HepG2 (cell line): ENCODE data around the gene OAS1. TPM values are rescaled to one million over a fixed set of nuclear protein-coding genes. Genes with fewer than 3 reads are reported as not detected.

Experiments
- ATAC-seq: fragments of 200-7000 bp; cut with Tn5 transposase; 3 replicates; pipeline ENCODE4 v1.9.1; 2020; ENCODE audit warnings: mild to moderate bottlenecking, moderate library complexity
- BruUV-seq: library from RNA; stranded (reverse); fragments of 400-500 nt; replicated peaks from 2 replicates; lab custom pipeline; 2021; lab: Mats Ljungman, UMichigan
- CTCF ChIA-PET: fragments of 300-600 bp; formaldehyde crosslinking; extraction: SDS; loops from one replicate; lab custom pipeline; 2021; ENCODE audit warnings: low total read pairs, inconsistent platforms, low intra/inter-chr PET ratio; lab: Yijun Ruan, JAX
- POLR2A ChIA-PET: fragments of 350-600 bp; sonication (Branson Sonifier 250); formaldehyde crosslinking; loops from one replicate; lab custom pipeline; 2020; ENCODE audit warnings: antibody characterized with exemption, inconsistent platforms; lab: Yijun Ruan, JAX
- DNase-seq: peaks from one replicate; pipeline ENCODE4 v3.0.0-alpha.2; 2015; ENCODE audit warnings: low spot score
- FAIRE-seq: peaks from 3 replicates; lab custom pipeline; 2011; peaks lifted over from hg19 to GRCh38; lab: Jason Lieb, UNC
- H2AFZ ChIP-seq: one replicate; pipeline ENCODE4 v1.6.1; 2011; ENCODE audit warnings: low read length, inconsistent platforms
- H3K27ac ChIP-seq: fragments of 300-600 bp; 3 replicates; pipeline ENCODE4 v1.8.0; 2011; ENCODE audit warnings: mixed run types, mild to moderate bottlenecking, mixed read lengths, low read length, inconsistent platforms; ENCODE audit not compliant: insufficient read depth; ENCODE audit errors: extremely low read length
- H3K27me3 ChIP-seq, 2 experiments: fragments of 200-600 bp in 1 of 2; 2 replicates in 1 of 2; 3 replicates in 1 of 2; pipeline versions ENCODE4 v1.6.0 to v1.8.0; 2011; ENCODE audit warnings: low read length in 2 of 2, mild to moderate bottlenecking in 2 of 2, moderate library complexity in 2 of 2, inconsistent platforms in 1 of 2; ENCODE audit not compliant: insufficient read depth in 2 of 2, control insufficient read depth in 1 of 2
- H3K36me3 ChIP-seq, 2 experiments: fragments of 200-600 bp in 1 of 2; replicated peaks in 1 of 2; 2 replicates in 1 of 2; 3 replicates in 1 of 2; pipeline versions ENCODE4 v1.5.1 to v1.8.0; 2011; ENCODE audit warnings: low read length in 2 of 2, inconsistent platforms in 1 of 2; ENCODE audit not compliant: insufficient read depth in 2 of 2, control insufficient read depth in 1 of 2
- H3K4me1 ChIP-seq: 2 replicates; pipeline ENCODE4 v1.5.1; 2012; ENCODE audit warnings: low read length, inconsistent platforms; ENCODE audit not compliant: insufficient read depth
- H3K4me2 ChIP-seq: 2 replicates; pipeline ENCODE4 v1.6.0; 2011; ENCODE audit warnings: low read depth, low read length, inconsistent platforms
- H3K4me3 ChIP-seq, 3 experiments: fragments of 200-600 bp in 1 of 3; sonication (generic), shearing (Covaris generic) in 1 of 3; replicated peaks in 1 of 3; 2 replicates each; pipeline ENCODE4 v1.5.1; 2011 to 2016; ENCODE audit warnings: low read length in 3 of 3, inconsistent platforms in 2 of 3, low read depth in 2 of 3, mild to moderate bottlenecking in 2 of 3, control low read depth in 1 of 3, mixed read lengths in 1 of 3; ENCODE audit not compliant: insufficient read depth in 1 of 3
- H3K79me2 ChIP-seq: one replicate; pipeline ENCODE4 v1.6.1; 2011; ENCODE audit warnings: low read length, inconsistent platforms; ENCODE audit not compliant: insufficient read depth
- H3K9ac ChIP-seq: 2 replicates; pipeline ENCODE4 v1.6.0; 2011; ENCODE audit warnings: mild to moderate bottlenecking, low read depth, low read length, inconsistent platforms; ENCODE audit not compliant: insufficient read depth
- H3K9me3 ChIP-seq: 2 replicates; pipeline ENCODE4 v1.5.1; 2012; ENCODE audit warnings: mild to moderate bottlenecking, low read length
- H4K20me1 ChIP-seq: 2 replicates; pipeline ENCODE4 v1.6.0; 2011; ENCODE audit warnings: inconsistent platforms, mild to moderate bottlenecking, low read length, moderate library complexity; ENCODE audit not compliant: insufficient read depth
- CCDC6 ChIP-seq: sonication (generic); formaldehyde crosslinking; IDR thresholded peaks from 2 replicates; pipeline ENCODE4 v1.8.1; 2022; ENCODE audit warnings: mild to moderate bottlenecking, missing genetic modification reagents, moderate library complexity
- CEBPB ChIP-seq: IDR thresholded peaks from 2 replicates; pipeline ENCODE4 v1.6.1; 2011; ENCODE audit warnings: low read depth, low read length, improper control_type of control experiment, borderline replicate concordance
- HIC2 ChIP-seq: sonication (generic); formaldehyde crosslinking; IDR thresholded peaks from 2 replicates; pipeline ENCODE4 v1.9.0; 2022; ENCODE audit warnings: low read depth, missing genetic modification reagents
- HNF4A ChIP-seq: sonication (generic); formaldehyde crosslinking; IDR thresholded peaks from 2 replicates; pipeline ENCODE4 v1.4.0; 2020; ENCODE audit warnings: missing genetic modification reagents
- HOXD1 ChIP-seq: sonication (generic); formaldehyde crosslinking; IDR thresholded peaks from 2 replicates; pipeline ENCODE4 v1.5.0; 2020; ENCODE audit warnings: missing genetic modification reagents
- KLF16 ChIP-seq, 2 experiments: sonication (generic) in 1 of 2; formaldehyde crosslinking in 1 of 2; IDR thresholded peaks; 2 replicates each; pipeline versions ENCODE4 v1.6.1 to v1.8.0; 2016 to 2023; ENCODE audit warnings: missing genetic modification reagents in 2 of 2, missing compliant biosample characterization in 1 of 2
- MAF1 ChIP-seq: sonication (generic); formaldehyde crosslinking; IDR thresholded peaks from 2 replicates; pipeline ENCODE4 v1.5.0; 2020; ENCODE audit warnings: missing genetic modification reagents, borderline replicate concordance
- MBD4 ChIP-seq: IDR thresholded peaks from 2 replicates; pipeline ENCODE4 v1.6.1; 2012; ENCODE audit warnings: low read length, inconsistent platforms, borderline replicate concordance
- MXD1 ChIP-seq: sonication (generic); formaldehyde crosslinking; IDR thresholded peaks from 2 replicates; pipeline ENCODE4 v1.4.0; 2020; ENCODE audit warnings: mild to moderate bottlenecking, missing genetic modification reagents
- NFIC ChIP-seq: IDR thresholded peaks from 2 replicates; pipeline ENCODE4 v1.6.1; 2012; ENCODE audit warnings: mild to moderate bottlenecking, low read length, inconsistent platforms
- RNF2 ChIP-seq: fragments of 450-650 bp; conservative IDR thresholded peaks from 2 replicates; pipeline ENCODE4 v1.6.1; 2016; ENCODE audit warnings: low read depth
- TGIF2 ChIP-seq: IDR thresholded peaks from 2 replicates; pipeline ENCODE4 v1.6.1; 2016; ENCODE audit warnings: control low read depth, missing compliant biosample characterization
- ZNF460 ChIP-seq: sonication (generic); formaldehyde crosslinking; IDR thresholded peaks from 2 replicates; pipeline ENCODE4 v1.5.1; 2020; ENCODE audit warnings: missing genetic modification reagents, mild to moderate bottlenecking, borderline replicate concordance
- ZNF598 ChIP-seq: sonication (generic); formaldehyde crosslinking; IDR thresholded peaks from 2 replicates; pipeline ENCODE4 v1.5.1; 2020; ENCODE audit warnings: mild to moderate bottlenecking, missing genetic modification reagents, borderline replicate concordance
- ZNF660 ChIP-seq: sonication (generic); formaldehyde crosslinking; IDR thresholded peaks from 2 replicates; pipeline ENCODE4 v1.5.1; 2020; ENCODE audit warnings: mild to moderate bottlenecking, low read depth, missing genetic modification reagents, borderline replicate concordance
- WGBS: methylation state at CpG from one replicate; pipeline ENCODE4 v1.1.6; 2017; ENCODE audit warnings: low lambda C conversion rate; 5-methylcytosine and 5-hydroxymethylcytosine counted together
- in situ Hi-C: cut with HindIII; loops from 2 replicates; pipeline ENCODE4 v1.10.0; 2017; ENCODE audit warnings: low pct_unique_long_range_greater_than_20kb; ENCODE audit not compliant: extremely low pct_ligation_motif_present
- intact Hi-C: fragments of 100-400 bp; cut with micrococcal nuclease; formaldehyde crosslinking; loops from one replicate; pipeline ENCODE4 v1.10.0; 2022; ENCODE audit not compliant: unreplicated experiment
- polyA plus RNA-seq, 8 experiments: library from polyadenylated mRNA; depleted of rRNA in 3 of 8; stranded (reverse) in 7 of 8; unstranded in 1 of 8; fragments of >200 nt; fragmentation: Illumina TruSeq in 4 of 8; extraction: Trizol in 4 of 8; gene quantifications; 2 replicates each; pipeline versions ENCODE4 v1.2.1 to v1.2.3, GENCODE V29; 2011 to 2016; ENCODE audit warnings: low read depth in 4 of 8, missing spikeins in 1 of 8, mixed read lengths in 1 of 8; ENCODE audit not compliant: insufficient read depth in 1 of 8
- total RNA-seq, 5 experiments: library from RNA; depleted of rRNA; stranded (reverse); fragments of >200 nt; fragmentation: Illumina TruSeq; extraction: Trizol; gene quantifications; 2 replicates each; pipeline ENCODE4 v1.2.3, GENCODE V29; 2016; ENCODE audit warnings: low read depth in 1 of 5
- TF ChIP-seq, protein P1 (sequence below): sonication (generic); formaldehyde crosslinking; IDR thresholded peaks from 2 replicates; pipeline ENCODE4 v1.5.0; 2020; ENCODE audit warnings: mild to moderate bottlenecking, missing genetic modification reagents, moderate library complexity

Gene OAS1
- total and polyA plus RNA-seq, 2 of the 13 experiments (the other 11 are each of a cell fraction or from before 2014, with no cell fraction given): 6.5 to 10.6 TPM

- 0 out of 2 replicates have a peak, but pooled peaks have one; percentile 11 for TF ChIP-seq NFIC
- TF ChIP-seq, protein P1, sequence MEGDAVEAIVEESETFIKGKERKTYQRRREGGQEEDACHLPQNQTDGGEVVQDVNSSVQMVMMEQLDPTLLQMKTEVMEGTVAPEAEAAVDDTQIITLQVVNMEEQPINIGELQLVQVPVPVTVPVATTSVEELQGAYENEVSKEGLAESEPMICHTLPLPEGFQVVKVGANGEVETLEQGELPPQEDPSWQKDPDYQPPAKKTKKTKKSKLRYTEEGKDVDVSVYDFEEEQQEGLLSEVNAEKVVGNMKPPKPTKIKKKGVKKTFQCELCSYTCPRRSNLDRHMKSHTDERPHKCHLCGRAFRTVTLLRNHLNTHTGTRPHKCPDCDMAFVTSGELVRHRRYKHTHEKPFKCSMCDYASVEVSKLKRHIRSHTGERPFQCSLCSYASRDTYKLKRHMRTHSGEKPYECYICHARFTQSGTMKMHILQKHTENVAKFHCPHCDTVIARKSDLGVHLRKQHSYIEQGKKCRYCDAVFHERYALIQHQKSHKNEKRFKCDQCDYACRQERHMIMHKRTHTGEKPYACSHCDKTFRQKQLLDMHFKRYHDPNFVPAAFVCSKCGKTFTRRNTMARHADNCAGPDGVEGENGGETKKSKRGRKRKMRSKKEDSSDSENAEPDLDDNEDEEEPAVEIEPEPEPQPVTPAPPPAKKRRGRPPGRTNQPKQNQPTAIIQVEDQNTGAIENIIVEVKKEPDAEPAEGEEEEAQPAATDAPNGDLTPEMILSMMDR (CRISPR knock-in tag): peak; percentile 74
- TF ChIP-seq MXD1: no peak
- no peak for TF ChIP-seq HOXD1 (CRISPR knock-in tag)
- TF ChIP-seq KLF16 (CRISPR knock-in tag; IDR thresholded peaks at IDR 0.05): 0 out of 4 replicates have a peak, but pooled peaks of 1 of the 2 experiments have one; percentile 24
- TF ChIP-seq ZNF460 (CRISPR knock-in tag): no peak
- TF ChIP-seq ZNF598 (CRISPR knock-in tag): no peak
- TF ChIP-seq, all 625 proteins: peak for 10
Measured at GRCh38 chr12:112900298-112901145, 6.2 kb upstream of the OAS1 start (continued).

DNA sequence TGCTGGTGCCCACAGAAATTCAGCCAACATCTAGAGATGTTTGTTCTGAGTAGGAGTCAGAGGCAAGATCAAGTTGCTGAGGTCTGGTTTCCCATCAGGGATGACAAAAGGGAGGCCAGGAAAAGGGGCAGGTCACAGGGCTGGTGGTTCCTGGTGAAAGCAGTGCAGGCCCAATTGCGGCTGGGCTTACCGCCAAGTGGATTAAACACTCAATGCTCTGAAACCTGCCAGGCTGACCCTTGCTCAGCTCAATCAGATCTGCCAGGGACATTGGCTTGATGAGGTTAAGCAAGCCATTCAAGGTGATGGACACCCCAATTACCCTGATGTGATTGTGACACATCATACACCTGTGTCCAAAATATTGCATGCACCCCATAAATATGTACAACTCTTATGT lies 5.5 kb upstream of the OAS1 start:
- in situ Hi-C loops (no loop called here), intact Hi-C loops (loop anchor here (2.0 to 5.0 kb wide), 3 partner anchors 38 to 92 kb away; partner anchors contain the start of genes OAS2 and OAS3)
- no peak for DNase-seq
- no peak for FAIRE-seq
- no TSS peak for BruUV-seq
- no peak overlapping the region for H2AFZ ChIP-seq
- H3K79me2 ChIP-seq: no peaks in the 10 kb centered on the region
- POLR2A ChIA-PET: interaction anchor here (2.4 kb wide), 1 partner anchor 24 kb away, joined by 11 read pairs; no protein-coding TSS in a partner anchor
- peaks cover 3 to 20% of the 10 kb centered on the region in 2 experiments; a peak in 4 of 5 replicates for H3K27me3 ChIP-seq
- ATAC-seq: no peak
- no peak overlapping the region for H3K27ac ChIP-seq
- WGBS: 0% methylated on average over 2 of the region's 2 CpGs
- 0 out of 2 replicates have a peak, but pooled peaks cover 8% of the 10 kb centered on the region for H3K4me1 ChIP-seq
- H3K4me3 ChIP-seq: no peak overlapping the region
- H3K36me3 ChIP-seq: no peaks in the 10 kb centered on the region
- peaks cover 8% of the 10 kb centered on the region; the same call in 1 of the 2 replicates for H3K9me3 ChIP-seq
- peak overlapping the region; percentile 1; the same call in 1 of the 2 replicates for H3K4me2 ChIP-seq
- CTCF ChIA-PET: interaction anchor here (0.9 to 2.2 kb wide), 2 partner anchors 92 to 130 kb away, joined by 5 to 7 read pairs; no protein-coding TSS in a partner anchor
- H4K20me1 ChIP-seq: no peaks in the 10 kb centered on the region
- no peak overlapping the region for H3K9ac ChIP-seq
- TF ChIP-seq RNF2 (no peak), TGIF2 (CRISPR knock-in tag) (no peak), MAF1 (no peak), HIC2 (CRISPR knock-in tag) (0 out of 2 replicates have a peak, but pooled peaks have one; percentile 17), HNF4A (CRISPR knock-in tag) (0 out of 2 replicates have a peak, but pooled peaks have one; percentile 7), MBD4 (no peak), ZNF660 (CRISPR knock-in tag) (no peak), CEBPB (0 out of 2 replicates have a peak, but pooled peaks have one; percentile 7), CCDC6 (CRISPR knock-in tag) (no peak)
